ENCODE measurements around the gene MEGF9.
"Not testable (repeated sequence)": the region's sequence is repeated elsewhere in the genome, so short reads cannot be mapped to it uniquely, and the experiment has no call there.

MEGF9 gene

DNA sequence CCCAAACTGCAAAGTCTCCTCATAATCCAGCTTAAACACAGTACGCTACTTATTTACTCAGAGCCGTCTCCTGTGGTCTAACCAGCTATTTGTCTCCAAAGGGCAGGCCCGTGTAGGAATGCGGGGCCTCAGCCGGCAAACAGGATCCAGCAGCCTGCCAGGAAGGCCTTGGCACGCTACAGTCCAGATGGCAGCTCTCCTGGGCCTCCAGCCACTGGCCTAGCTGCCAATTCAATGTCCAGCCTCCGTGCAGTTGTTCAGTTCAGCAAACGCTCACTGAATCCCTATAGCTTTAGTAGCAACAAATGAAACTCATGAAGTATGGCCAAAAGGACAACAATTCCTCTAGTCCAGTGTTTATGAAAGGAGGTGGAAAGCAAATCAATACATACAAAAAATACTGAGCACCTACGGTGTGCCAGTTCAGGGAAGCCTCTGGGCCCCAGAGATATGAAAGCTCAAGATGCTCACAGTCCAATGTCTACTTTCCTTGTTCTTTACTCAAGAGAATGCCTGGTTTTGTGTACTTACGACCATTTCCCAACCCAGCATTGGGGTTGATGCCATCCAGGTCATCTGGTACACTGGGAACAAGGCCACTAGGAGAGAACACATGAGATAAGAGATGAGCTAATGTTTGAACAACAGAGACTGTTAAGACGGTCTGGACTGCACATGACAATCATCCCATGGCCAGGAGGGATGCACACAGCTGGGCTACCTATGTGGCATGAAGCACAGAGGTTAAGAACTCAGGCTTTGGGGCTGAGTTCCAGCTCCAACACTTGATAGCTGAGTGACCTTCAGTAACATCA is 142.6 kb downstream of the MEGF9 start:
- no peaks in the 10 kb centered on the region for H3K9me3 Mint-ChIP-seq
- no peak overlapping the region for H3K27ac Mint-ChIP-seq
- no peak for DNase-seq
- H3K27me3 Mint-ChIP-seq, result no peaks in the 10 kb centered on the region
- no peak overlapping the region for H3K4me3 Mint-ChIP-seq
- no peak for ATAC-seq
- peaks cover 2% of the 10 kb centered on the region for H3K4me1 Mint-ChIP-seq

DNA sequence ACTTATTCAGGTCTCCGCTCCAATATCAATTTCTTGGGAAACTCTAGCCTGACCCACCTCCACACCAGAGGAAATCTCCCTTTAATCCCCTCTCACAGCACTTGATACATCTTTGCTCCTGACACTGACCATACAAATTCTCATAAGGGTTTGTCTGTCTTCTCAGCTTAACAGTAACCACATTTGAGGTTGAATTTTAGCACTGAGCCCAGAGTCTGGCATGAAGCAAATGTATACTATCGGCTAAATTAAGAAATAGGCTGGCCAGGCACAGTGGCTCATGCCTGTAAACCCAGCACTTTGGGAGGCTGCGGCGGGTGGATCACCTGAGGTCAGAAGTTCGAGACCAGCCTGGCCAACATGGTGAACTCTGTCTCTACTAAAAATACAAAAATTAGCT is 144.0 kb downstream of the MEGF9 start:
- Mint-ChIP-seq H3K9me3 (no peaks in the 10 kb centered on the region), H3K4me1 (no peaks in the 10 kb centered on the region), H3K27ac (no peak overlapping the region), H3K4me3 (no peak overlapping the region), H3K27me3 (no peaks in the 10 kb centered on the region)
- no peak for DNase-seq
- ATAC-seq, result no peak

DNA sequence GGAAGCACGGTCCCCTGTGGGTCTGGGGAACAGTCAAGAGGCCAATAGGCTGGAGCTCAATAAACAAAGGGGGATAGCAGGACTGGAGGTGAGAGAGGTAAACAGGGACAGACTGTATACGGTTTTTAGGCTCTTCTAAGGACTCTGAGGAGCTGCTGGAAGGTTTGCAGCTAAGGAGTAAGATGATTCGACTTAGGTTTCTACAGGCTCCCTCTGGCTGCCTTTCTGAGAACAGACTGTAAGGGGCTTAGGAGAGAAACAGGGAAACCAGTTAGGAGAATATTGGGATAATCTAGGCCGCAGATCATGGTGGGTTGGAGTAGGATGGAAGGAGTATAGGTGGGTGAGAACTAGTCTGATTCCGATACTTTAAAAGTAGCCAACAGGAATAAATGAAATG is 144.7 kb downstream of the MEGF9 start:
- no peaks in the 10 kb centered on the region for H3K4me1 Mint-ChIP-seq
- H3K27ac Mint-ChIP-seq, result peak overlapping the region in 1 of 2 donors; percentile 0
- ATAC-seq (no peak), DNase-seq (no peak)
- H3K27me3 Mint-ChIP-seq, result no peaks in the 10 kb centered on the region
- H3K4me3 Mint-ChIP-seq, result no peak overlapping the region
- no peaks in the 10 kb centered on the region for H3K9me3 Mint-ChIP-seq

DNA sequence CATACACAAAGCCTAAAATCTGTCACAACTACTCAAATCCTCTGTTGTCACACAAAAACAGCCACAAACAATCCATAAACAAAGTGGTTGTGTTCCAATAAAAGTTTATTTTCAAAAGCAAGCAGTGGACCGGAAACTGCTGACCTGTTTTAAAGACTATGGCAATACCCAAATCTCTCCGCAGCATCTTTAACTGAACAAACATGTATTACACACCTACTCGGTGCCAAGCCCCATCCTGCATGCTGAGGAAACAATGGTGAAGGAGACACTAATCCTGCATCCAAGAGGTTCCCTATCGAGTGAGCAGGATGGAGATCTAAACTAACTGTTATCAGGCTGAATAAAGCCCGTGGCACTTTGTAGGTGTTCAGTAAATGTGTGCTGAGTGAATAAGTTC is 145.5 kb downstream of the MEGF9 start:
- Mint-ChIP-seq H3K27me3 (no peaks in the 10 kb centered on the region), H3K9me3 (no peaks in the 10 kb centered on the region)
- DNase-seq, result no peak

DNA sequence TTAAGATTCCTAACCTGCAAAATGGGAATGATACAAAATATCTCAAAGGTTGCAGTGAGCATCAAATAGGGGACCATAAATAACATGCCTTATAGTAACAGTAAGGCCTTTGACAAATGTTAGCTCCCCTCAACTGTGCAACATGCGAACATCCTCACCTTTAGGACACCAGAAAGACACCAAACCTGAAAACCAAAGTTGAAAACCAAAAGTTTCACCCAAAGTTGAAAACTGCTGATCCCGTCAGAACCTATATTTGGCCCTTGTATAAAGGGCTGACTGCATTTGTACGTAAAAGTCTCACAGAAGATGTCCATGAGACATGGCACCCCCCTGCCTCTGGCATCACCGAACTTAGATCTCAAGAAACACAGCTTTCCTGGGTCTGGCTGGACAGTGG is 146.4 kb downstream of the MEGF9 start:
- ATAC-seq, result no peak
- H3K27ac Mint-ChIP-seq, result no peak overlapping the region
- no peaks in the 10 kb centered on the region for H3K27me3 Mint-ChIP-seq
- H3K4me3 Mint-ChIP-seq, result no peak overlapping the region
- H3K9me3 Mint-ChIP-seq, result no peaks in the 10 kb centered on the region
- peaks cover 4% of the 10 kb centered on the region for H3K4me1 Mint-ChIP-seq
- no peak for DNase-seq

More for the DNA sequence above, 145.5 kb downstream of the MEGF9 start:
- H3K4me3 Mint-ChIP-seq, result no peak overlapping the region
- no peak overlapping the region for H3K27ac Mint-ChIP-seq
- no peak for ATAC-seq
- H3K4me1 Mint-ChIP-seq, result no peaks in the 10 kb centered on the region

DNA sequence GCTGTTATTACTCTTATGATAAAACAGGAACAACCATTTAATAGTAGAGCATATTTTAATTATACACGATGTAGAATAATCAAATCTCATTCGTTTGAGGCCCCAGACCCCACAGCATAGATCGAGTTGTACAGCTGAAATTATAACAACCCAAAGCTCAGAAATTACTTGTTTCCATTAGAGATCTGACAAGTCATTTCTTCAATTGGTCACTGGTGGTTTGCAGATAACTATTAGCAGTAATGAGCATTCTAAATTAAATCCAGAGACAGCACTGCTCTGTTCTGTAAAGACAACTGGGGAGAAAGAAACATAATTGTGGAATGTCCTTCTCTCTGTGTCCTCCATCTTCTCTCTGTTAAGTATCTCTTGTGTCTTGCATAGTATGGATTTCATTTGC is 147.2 kb downstream of the MEGF9 start:
- peaks cover 10% of the 10 kb centered on the region for H3K4me1 Mint-ChIP-seq
- no peaks in the 10 kb centered on the region for H3K9me3 Mint-ChIP-seq
- ATAC-seq, result no peak
- no peak overlapping the region for H3K27ac Mint-ChIP-seq
- DNase-seq, result no peak
- H3K27me3 Mint-ChIP-seq, result no peaks in the 10 kb centered on the region
- H3K4me3 Mint-ChIP-seq, result no peak overlapping the region

DNA sequence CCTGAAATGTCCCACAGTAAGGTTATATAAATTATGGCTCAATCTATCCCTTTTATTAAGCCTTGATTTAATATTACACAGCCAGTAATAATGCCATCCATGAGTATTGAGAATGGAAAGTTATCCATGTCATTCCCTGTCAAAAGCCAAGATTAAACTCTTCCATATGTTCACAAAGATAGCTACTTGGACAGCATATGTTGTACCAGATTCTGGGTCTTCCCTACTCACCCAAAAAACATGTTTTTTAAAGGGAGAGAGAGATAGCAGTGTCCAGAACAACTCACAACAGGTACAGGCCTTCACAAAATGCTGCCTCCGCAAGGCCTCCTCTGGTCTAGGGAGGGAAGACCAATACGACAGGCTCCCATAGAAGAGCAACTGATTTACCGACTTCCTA is 149.7 kb downstream of the MEGF9 start:
- Mint-ChIP-seq H3K4me3 (no peak overlapping the region), H3K9me3 (no peaks in the 10 kb centered on the region), H3K27ac (no peak overlapping the region), H3K27me3 (no peaks in the 10 kb centered on the region), H3K4me1 (peaks cover 10% of the 10 kb centered on the region)
- DNase-seq (no peak), ATAC-seq (no peak)

DNA sequence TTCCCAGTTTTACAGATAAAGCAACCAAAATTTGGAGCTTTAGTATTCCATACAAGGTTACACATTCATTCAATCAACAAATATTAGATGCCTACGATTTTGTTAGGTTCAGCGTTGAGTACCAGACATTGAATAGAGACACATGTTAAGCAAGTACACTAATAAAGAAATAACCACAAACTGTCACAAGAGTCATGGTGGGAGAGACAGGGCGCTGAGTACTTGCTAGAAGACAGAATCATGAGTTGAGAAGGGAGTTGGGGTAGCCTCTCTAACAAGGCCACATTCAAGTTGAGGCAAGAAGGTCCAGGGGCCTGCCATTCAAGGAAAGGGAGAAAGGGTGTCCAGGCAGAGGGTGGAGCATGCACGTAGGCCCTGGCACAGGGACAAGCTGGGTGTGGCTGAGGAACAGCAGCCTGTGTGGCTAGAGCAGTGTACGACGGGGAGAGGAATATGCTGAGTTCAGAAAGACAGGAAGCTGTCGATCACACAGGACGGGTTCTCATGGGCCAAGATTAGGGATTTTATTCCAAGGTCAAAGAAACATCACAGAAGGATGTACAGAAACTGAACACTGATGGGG is 151.3 kb downstream of the MEGF9 start:
- Mint-ChIP-seq H3K4me1 (peaks cover 16% of the 10 kb centered on the region), H3K27ac (no peak overlapping the region), H3K9me3 (no peaks in the 10 kb centered on the region), H3K27me3 (no peaks in the 10 kb centered on the region), H3K4me3 (no peak overlapping the region)
- DNase-seq, result no peak
- ATAC-seq, result no peak

DNA sequence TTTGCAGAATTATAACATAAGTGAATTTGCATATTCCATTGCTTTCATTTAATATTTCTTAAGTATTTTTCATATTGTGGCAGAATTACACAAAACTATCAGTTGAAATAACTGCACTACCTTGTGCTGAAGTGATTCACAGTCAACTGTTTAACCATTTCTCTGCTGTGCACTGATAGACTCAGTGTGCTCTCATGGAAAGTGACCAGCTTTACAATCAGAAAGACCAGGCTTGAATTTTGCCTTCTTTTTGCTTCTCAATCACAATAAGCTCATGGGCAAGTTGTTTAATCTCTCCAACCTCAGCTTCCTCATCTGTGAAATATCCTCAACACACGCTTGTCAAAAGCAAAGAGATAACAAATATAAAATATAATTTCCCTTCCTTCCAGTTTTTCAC is 152.6 kb downstream of the MEGF9 start:
- DNase-seq (no peak), ATAC-seq (no peak)
- Mint-ChIP-seq H3K9me3 (no peaks in the 10 kb centered on the region), H3K27me3 (no peaks in the 10 kb centered on the region), H3K4me1 (peaks cover 16% of the 10 kb centered on the region), H3K4me3 (no peak overlapping the region), H3K27ac (no peak overlapping the region)

DNA sequence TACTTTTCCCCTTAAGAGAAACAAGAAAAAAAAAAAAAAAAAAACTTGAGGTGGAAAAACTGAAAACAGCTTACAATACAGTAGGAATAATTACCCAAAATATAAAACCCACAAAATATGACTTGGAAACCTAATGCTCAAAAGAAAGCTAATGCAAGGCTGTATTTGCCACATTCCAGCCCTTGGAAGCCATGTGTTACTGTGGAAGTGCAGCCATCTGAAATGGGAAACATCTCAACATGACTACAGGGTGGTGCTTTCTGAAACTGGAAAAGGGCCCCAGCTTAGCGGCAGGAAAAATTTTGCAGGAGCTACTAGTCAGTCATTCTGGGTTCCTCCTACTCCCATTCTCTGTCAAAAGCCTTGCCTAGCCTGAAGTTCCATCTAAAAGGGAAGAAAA is 154.7 kb downstream of the MEGF9 start:
- ATAC-seq, result no peak
- Mint-ChIP-seq H3K27me3 (no peaks in the 10 kb centered on the region), H3K27ac (no peak overlapping the region), H3K4me3 (no peak overlapping the region), H3K9me3 (no peaks in the 10 kb centered on the region), H3K4me1 (peaks cover 16% of the 10 kb centered on the region)
- DNase-seq, result no peak

DNA sequence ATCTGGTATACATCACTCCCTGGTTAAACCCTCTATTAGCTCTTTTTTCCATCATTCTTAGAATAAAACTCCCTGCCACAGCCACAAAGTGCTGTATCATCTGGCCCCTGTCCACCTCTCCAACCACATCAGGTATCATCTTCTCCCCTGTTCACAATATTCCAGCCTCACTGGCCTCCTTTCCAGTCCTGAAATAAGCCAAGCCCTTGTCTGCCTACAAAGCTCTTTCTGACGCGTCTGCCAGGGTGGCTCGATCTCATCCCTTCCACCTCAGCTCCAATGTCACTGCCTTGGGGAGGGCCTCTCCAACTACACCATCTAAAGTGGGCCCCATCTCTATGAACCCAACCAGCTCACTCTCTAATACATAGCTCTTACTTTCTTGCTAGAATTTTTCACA is 155.8 kb downstream of the MEGF9 start:
- Mint-ChIP-seq H3K4me3 (no peak overlapping the region), H3K9me3 (no peaks in the 10 kb centered on the region), H3K27ac (no peak overlapping the region), H3K27me3 (no peaks in the 10 kb centered on the region), H3K4me1 (peaks cover 16% of the 10 kb centered on the region)
- DNase-seq (no peak), ATAC-seq (no peak)

DNA sequence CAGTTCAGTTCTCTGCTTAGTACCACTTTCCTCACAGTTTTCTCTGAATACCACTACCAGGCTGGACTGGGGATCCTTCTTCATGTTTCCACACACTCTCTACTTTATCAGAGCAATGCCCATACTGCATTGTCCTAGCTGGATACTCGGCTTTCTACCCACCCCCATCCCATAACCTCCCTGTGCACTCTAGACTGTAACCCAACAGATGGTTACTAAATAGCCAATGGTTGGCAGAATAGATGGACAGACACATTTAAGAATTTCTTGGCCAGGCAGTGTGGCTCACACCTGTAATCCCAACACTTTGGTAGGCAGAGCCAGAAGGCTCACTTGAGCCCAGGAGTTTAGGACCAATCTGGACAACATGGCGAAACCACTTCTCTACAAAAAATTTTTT is 157.1 kb downstream of the MEGF9 start:
- ATAC-seq, result no peak
- no peak for DNase-seq
- Mint-ChIP-seq H3K9me3 (no peaks in the 10 kb centered on the region), H3K4me3 (no peak overlapping the region), H3K27me3 (no peaks in the 10 kb centered on the region), H3K4me1 (peaks cover 6% of the 10 kb centered on the region), H3K27ac (no peak overlapping the region)

DNA sequence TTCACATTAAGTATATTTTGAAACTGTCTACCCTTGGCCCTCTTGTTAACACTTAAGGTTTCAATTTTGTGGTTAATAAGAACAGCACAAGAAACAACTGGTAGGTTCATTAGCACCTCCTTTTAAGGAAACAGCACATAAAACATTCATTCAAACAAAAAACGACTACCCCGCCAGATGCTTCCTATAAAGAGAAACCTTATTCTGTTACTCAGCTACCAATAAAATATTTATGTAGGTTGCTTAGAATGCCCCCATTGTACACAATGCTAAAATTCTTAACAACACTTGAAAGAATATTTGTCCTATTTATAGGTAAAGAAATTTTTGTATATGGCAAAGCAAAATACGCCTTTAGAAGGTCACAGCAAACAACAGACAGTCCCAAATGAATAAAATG is 157.5 kb downstream of the MEGF9 start:
- no peaks in the 10 kb centered on the region for H3K9me3 Mint-ChIP-seq
- DNase-seq, result no peak
- H3K4me3 Mint-ChIP-seq, result no peak overlapping the region
- ATAC-seq, result no peak
- no peaks in the 10 kb centered on the region for H3K27me3 Mint-ChIP-seq
- H3K27ac Mint-ChIP-seq, result no peak overlapping the region
- peaks cover 6% of the 10 kb centered on the region for H3K4me1 Mint-ChIP-seq

DNA sequence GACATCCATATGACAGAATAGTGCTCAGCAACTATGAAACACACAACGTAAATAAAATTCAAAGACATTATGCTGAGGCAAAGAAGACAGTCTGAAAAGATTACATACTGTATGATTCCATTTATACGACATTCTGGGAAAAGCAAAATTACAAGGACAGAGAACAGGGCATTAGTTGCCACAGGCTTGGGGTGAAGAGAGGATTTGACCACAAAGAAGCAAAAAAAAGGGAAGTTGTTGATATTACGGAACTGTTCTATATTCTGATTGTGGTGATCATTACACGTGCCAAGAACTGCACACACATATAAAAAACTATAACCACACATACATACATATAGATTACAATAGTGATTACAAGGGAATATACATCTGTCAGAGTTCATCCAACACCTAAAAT is 158.4 kb downstream of the MEGF9 start:
- Mint-ChIP-seq H3K9me3 (no peaks in the 10 kb centered on the region), H3K4me3 (no peak overlapping the region), H3K27me3 (no peaks in the 10 kb centered on the region), H3K27ac (no peak overlapping the region), H3K4me1 (peaks cover 6% of the 10 kb centered on the region)
- ATAC-seq (no peak), DNase-seq (no peak)

DNA sequence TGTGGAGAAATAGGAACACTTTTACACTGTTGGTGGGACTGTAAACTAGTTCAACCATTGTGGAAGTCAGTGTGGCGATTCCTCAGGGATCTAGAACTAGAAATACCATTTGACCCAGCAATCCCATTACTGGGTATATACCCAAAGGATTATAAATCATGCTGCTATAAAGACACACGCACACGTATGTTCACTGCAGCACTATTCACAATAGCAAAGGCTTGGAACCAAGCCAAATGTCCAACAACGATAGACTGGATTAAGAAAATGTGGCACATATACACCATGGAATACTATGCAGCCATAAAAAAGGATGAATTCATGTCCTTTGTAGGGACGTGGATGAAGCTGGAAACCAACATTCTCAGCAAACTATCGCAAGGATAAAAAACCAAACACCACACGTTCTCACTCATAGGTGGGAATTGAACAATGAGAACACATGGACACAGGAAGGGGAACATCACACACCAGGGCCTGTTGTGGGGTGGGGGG is 162.0 kb downstream of the MEGF9 start:
- not testable (repeated sequence) for ATAC-seq, H3K9me3 Mint-ChIP-seq, H3K27me3 Mint-ChIP-seq, H3K4me3 Mint-ChIP-seq, DNase-seq, H3K4me1 Mint-ChIP-seq, H3K27ac Mint-ChIP-seq
